NCI-H446 treated with DMSO at 0.1 percent for 48 hours (cell line): ENCODE data around the gene PTPN2.
"Not testable (repeated sequence)": the region's sequence is repeated elsewhere in the genome, so short reads cannot be mapped to it uniquely, and the experiment has no call there.

Source experiments
- DNase-seq: peaks from one replicate; lab custom pipeline; 2025; lab: John Stamatoyannopoulos, UW

Gene PTPN2

DNA sequence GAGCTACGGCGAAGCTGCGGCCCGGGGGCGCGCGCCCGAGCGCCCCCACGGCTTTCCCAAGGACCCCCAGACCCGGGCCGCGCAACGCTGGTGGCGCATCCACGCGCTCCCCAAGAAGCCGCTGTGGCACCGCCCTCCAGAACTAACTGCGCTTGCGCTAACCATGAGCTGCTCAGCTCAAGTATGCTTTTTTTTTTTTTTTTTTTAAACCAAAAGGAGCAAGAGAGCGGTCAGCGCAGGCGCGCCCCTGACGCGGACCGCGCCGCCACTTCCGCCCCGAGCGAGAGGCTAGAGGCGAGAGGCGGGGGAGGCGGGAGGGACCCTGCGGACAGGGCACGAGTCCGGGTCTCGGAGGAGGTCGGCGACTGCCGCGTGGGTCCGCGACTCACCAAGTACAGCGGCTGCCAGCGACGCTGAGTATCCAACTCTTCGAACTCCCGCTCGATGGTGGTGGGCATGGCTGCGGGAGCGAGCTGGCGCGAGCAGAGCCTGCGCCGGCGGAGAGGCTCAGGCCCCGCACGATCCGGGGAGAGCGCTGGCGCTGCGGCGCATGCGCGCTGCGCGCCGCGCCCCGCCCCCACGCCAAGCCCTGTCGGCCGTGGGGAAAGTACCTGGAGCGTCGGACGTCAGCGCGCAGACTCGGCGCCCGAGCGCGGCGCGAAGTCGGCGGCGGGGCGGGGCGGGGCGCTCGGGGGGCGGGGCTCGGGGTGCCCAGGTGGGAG lies at the start of gene PTPN2:
Gene PTPN2 (minus strand): TSS at position 554 of the 722 bp plus-strand sequence. CDS start 96 bp downstream, at position 458.
- DNase-seq: peak; percentile 84

DNA sequence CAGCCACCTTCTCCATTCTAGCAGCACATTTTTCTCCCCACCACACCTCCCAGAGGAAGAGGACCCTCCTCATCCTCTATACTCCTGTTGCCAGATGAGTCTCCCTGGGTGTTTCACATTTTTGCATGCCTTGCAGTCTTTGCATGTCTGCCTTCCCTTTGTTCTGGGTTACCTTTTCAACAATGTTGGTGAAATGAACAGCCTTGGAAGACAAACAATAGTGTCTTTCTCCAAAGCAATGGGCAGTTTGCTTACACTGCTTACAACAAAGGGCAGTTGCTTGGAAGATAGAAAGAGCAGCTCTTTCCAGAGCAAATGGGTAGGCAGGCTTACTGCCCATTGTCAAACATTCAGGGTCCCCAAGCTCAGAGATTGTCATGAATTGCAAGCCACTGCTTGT lies 49.3 kb upstream of the PTPN2 start:
- DNase-seq: no peak

DNA sequence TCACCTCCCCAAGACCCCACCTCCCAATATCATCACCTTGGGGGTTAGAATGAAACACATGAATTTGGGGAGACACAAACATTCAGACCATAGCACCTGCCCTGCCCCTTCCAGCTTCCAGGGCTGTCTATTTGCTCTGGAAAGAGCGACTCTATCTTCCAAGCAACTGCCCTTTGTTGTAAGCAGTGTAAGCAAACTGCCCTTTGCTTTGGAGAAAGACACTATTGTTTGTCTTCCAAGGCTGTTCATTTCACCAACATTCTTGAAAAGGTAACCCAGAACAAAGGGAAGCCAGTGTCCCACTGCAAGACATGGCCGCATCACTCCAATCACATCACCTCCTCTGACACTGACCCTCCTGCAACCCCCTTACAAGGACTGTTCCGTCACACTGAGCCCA lies 46.9 kb upstream of the PTPN2 start:
- DNase-seq: no peak

DNA sequence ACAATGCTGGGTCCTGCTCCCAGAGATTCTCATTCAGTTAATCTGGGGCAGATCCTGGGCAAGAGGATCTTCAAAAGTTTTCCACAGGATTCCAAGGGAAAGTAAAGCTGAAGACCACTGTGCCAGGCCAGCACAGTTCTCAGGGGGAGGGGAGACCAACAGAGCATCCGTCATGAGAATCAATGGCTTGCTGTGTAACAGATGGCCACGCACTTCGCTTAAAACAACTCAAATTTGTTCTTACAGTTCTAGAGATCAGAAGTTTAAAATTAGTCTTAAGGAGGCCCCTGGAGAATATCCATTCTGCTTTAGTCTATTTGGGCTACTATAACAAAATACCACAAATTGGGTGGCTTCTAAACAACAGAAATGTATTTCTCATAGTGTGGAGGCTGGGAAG lies 46.3 kb upstream of the PTPN2 start:
- DNase-seq: no peak

DNA sequence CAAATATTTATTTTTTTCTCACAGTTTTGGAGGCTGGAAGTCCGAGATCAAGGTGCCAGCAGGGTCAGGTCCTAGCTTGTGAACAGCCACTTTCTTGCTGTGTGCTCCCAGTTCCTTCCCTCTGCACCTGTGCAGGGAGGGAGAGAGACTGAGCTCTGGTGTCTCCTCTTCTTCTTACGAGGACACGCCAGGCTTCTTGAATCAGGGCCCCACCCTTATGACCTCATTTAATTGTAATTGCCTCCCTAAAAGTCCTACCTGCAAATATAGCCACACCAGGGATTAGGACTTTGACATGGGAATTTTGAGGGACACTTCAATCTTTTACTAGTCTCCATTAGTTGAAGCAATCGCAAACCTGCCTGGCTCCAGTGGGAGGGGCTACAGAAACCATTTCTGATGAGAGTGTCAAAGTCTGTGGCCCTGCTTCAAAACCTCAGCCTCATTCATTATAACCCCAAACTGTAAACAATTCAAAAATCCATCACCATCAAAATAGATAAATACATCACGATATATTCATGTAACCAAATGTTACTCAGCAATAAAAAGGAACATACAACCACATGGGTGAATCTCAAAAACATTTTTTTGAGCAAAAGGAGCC lies 45.5 kb upstream of the PTPN2 start:
- DNase-seq: no peak

DNA sequence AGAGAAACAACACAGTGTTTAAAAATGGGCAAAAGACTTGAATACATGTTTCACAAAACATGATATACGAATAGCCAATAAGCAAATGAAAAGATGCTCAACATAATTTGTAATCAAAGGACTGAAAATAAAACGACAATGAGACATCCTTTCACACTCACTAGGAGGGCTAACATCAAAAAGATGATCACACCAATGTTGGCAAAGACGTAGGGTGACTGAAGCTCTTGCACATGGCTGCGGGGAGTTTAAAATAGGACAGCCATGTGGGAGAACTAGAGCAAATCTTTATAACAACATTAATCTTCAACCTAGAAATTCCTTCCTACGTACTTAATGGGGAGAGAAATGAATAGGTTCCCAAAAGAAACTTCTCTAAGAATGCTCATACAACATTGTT lies 44.6 kb upstream of the PTPN2 start:
- no peak for DNase-seq

DNA sequence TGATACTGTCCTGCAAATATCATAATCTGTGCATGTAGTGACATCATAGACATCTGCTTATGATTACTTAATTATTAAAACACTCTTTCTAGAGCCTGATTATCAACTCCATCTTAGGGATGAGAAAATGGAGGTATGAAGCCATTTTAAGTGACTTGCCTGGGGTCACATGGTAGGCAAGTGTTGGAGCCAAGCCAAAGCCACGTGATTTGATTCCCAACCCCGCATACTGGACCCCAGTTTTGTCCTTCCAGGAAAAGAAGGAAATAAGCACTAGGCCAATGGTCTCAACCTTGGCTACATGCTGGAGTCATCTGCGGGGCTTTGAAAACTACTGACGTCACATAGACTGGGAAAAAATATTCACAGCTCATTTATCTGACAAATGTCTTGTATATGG lies 44.2 kb upstream of the PTPN2 start:
- DNase-seq: no peak

DNA sequence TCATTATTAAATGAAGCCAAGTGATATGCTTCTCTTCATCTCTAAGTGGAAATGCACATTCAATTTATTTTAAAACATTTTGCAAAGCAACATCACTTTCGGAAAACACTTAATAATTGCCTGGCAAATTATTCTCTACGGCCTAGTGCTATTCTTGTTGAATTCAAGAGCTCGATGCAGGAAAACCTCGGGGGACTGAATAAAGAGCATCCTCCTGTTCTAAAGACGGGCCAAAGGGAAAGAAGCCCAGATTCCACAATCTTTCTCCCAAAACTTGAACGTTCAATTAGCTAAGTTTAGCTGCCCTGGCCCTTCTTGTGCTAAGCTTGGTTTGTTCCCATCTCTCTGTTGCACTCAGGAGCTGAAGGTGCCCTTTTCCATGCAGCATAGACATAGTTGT lies 40.6 kb upstream of the PTPN2 start:
- no peak for DNase-seq

DNA sequence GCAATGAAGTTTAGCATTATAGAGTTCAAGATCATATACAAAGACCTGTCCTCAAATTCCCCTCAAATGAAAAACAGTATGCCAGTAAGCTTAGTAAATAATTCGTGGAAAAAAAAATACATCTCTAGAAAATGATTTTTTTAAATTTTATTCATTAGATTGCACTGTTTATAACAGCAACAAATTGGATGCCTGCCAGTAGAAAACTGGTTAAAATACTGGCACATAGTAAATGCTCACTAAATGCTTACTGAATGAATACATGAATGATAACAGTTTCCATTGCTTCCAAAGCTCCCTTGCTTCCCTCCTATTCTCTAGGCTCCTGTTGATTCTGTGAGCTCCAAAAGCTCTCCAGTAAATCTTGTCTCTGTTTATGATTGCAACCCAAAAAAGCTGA lies 38.2 kb upstream of the PTPN2 start:
- DNase-seq: no peak

DNA sequence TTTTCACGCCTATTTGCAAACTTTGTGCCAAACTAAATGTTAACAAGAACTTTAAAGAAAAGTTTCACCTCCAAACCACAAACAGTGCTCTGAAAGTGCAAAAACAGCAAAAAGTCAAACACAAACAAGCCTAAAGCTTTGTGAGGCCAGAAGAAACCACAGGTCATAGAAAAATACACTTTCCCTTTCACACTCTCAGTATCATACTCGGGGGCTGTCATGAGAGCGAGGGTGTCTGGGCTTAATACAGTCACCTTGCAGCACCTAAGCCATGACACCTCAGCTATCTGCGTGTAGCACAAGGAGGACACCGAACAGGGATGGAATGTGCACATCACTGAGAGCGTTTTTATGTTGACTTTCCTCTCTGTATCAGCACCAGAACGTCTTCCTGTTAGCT lies 37.1 kb upstream of the PTPN2 start:
- no peak for DNase-seq

DNA sequence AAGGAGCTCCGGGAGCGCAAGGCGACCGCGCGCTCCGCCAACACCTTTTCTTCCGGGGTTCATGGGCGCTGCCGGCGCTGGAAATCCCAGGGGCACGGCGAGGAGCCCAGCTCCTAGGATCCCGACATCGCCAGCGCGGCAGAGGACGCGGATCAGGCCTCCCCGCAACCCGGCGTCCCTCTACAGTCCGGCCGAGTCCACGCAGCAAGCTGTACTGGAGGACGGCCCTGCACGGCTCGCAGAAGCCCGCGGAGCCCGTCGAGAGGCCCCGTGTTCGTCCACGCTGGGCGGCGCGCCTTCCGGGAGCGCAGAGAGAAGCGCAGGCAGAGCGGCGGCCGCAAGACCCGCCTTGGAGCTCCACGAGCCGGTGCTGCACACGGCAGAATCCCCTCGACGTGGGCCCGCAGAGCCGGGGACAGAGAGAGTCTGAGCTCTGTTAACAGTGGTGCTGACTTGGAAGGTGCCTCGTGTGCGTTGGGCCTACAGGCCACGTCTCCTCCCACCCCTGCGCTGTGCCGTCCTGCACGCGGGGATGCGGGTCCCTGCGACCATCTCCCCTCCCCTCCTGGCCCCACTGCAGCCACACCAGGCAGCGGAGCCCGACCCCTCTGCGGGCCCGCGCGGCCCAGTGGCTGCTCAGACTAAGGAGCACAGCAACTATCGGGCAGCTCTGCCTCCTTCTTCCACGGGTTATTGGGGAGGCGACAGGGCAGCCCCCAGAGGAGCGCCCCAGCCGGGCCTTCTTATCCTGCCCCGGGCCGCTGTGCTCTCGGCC lies 28.1 kb upstream of the PTPN2 start:
- DNase-seq: no peak

DNA sequence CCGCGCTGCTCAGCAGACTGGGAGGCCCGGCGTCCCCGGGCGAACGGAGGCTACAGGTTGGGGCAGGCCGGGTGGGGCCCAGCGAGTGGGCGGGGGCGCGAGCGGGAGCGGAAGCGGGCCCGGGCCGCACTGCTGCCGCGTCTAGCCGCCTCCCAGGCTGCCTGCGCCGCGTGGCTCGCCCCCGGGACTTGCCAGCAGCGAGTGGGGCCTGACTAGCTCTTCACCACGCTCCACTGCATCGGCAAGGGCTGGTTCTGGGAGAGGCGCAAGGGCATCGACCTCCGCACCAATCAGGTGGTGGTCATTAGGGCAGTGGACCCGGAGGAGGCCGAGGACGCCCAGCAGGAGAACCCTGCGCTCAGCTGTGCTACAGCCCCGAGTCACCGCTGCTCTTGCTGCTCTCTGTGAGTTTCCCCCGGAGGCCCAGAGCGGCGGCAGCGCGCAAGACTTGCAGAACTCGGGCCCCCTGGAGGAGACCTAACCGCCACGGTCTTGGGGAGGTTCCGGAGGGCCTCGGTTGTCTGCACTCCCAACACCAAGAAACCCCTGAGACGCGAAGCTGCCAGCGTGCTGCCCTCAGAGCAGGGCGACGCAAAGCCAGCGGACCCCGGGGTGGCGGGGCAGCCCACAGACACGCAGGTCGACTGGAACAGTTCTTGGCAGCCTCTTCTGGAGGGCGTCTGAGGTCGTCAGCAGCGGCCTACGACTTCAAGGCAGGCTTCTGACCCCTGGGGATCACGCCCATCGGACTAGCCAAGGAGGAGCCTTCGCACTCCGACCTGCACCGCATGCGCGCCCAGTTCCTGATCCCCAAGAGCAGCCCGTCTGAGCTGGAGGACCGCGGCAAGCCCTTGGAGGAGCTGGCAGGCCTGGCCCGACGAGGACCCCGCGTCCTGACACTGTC lies 27.2 kb upstream of the PTPN2 start:
- DNase-seq: no peak

DNA sequence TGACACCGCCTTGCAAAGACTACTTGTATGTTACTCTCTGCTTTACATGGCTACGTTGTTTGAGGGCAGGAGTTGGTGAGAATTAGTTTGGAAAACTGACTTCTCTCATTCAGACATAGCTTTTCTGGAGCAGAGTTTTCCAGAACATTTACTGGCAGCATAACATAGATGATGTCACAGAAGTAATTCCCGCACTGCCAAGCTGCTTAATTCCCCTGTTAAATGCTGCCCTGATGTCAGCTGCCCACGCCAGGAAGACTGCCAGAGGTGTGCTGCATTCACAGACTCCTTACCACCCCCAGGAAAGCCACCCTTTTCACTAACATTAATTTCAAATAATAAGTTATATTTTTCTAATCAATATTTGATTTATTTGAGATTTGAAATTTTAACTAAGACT lies 24.7 kb upstream of the PTPN2 start:
- no peak for DNase-seq

DNA sequence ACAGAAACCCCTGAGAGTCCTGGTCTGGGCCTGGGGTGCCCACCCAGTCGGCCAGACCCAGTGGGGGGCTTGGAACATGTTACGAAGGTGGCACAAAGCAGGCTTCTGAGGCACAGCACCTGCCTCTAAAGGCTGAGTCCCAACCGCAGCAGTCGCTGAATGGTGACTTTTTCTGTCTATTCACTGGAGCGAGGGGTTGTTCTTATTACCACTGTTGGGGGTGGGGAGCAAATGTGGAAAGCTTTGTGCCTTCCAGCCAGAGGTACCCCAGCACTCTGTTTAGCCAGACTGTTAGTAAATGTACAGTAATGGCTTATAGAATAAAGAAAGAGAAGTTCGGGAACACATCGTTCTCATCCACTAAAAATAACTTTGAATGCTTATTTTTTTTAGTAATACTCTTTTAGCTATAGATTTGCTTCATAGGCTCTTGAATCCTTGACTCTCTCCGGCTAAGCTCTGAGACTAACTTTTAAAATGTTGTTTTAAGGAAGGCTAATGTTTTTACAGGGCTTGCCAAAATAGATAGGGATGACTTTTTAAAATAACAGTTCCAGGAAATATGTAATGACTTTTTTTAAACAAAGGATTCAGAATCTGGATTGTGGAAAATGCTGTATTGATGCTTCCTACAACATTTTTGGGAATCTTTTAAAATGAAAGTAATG lies 23.4 kb upstream of the PTPN2 start:
- DNase-seq: no peak

DNA sequence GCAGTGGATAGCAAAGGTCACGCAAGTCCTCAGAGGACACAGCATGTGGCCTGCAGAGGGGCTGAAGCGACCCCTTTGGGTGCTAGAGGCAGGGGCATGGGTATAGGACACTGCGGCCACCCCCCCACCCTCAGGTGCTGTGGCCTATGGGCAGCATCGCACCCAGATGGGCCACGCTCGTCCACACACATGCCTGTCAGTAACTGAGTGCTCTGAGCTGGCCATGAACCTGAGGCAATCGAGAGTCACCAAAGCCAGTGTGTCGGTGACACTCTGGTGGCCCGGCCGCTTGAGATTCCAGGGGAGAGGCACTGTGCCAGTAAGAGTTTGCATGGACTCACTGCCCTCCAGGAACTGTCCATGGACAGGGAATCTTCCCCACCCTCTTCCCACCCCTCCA lies 22.7 kb upstream of the PTPN2 start:
- no peak for DNase-seq

DNA sequence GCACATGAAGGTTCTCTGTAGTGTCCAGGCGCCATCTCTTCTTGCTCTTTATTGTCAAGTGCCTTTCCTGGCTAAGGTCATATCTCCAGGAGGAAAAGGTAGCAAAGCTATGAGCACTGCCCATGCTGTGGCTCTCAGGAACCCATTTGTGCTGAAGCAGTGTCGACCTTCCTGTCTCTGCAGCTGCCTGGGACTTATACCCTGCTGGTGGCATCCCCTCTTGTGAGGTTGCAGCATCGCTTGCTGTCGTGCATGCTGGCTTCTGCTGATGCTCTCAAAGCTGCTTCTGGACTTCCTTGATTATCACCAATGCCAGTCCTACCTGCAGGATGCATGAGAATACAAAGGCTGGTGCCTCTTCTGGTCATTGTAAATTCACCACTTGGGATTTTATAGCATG lies 22.1 kb upstream of the PTPN2 start:
- DNase-seq: no peak

DNA sequence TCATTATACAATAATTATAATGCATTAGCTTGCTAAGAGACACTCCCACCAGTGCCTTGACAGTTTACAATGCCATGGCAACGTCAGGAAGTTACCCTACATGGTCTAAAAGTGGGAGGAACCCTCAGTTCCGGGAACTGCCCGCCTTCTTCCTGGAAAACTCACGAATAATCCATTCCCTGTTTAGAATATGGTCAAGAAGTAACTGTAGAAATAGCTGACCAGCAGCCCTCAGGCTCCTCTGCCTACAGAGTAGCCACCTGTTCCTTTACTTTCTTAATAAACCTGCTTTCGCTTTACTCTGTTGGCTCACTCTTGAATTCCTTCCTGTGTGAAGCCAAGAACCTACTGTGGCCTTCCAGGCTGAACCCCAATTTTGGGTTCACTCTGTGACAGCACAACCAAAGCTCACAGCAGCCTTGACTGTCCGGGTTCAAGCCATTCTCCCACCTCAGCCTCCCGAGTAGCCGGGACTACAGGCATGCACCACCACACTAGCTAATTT lies 20.0 kb upstream of the PTPN2 start:
- DNase-seq: no peak

DNA sequence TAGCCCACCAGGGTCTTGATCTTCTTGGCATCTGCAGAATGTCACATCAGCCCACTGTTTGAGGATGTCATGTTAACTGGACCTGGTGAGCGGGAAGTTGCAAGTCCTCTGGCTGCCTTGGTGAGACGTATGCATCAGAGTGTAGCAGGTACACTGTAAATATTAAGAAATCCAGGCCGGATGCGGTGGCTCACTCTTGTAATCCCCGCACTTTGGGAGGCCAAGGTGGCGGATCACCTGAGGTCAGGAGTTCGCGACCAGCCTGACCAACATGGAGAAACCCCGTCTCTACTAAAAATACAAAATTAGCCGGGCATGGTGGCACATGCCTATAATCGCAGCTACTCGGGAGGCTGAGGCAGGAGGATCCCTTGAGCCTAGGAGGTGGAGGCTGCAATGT lies 17.2 kb upstream of the PTPN2 start:
- not testable (repeated sequence) for DNase-seq

DNA sequence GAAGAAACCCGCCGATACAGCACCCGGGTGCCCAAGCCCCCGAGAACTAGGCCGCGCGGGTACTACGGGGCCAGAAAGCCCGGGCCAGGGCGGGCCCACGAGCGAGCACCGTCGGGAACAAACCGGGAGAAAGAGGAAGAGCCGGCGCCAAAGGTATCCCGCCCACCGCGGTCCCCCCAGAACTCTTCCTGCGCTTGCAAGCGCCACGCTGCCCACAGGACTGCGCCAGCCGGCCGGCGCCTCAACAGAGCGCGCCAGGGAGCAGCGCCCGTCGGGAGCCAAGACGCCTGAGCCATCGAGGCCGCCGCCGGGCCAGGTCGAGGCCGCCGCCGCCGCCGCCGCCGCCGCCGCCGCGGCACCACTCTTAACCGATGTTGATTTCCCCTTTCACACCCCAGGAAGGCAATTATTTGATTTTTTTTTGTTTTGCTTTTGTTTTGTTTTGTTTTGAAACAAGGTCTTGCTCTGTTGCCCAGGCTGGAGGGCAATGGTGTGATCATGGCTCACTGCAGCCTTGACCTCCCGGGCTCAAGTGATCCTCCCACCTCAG lies 12.8 kb upstream of the PTPN2 start:
- not testable (repeated sequence) for DNase-seq

DNA sequence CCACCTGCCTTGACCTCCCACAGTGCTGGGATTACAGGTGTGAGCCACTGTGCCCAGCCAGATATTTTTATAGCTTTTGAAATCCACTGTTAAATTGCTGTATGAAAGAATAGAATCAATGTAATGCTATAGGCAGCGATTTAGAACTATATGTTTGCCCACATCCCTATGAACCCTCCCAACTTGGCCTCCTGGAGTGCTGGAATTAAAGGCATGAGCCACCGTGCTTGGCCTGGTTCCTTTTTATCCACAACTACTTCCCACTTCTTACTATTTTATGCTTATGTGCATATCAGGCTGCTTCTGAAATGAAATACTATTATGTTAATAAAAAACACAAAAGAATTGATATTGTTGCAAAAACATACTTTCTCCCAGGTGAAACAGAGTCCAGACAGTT lies 11.6 kb upstream of the PTPN2 start:
- DNase-seq: no peak

DNA sequence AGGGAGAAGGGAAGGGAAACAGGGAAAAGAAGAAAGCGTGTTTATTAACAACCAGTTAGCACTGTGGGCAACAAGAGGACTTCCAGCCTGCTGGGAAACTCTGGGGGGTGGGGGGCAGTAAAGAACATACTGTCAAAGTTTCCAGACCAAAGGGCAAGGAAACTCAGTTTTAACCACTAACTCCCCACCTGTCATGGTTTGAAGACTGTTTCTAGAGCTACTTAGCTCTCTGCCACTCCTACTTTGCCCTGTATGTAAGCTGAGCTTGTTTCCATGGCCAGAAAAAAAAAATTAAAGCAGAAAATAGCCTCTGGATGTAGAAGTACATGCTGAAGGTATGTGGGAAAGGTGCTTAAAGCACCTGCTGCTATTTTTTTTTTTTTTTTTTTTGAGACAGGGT lies 11.0 kb upstream of the PTPN2 start:
- DNase-seq: no peak
